ENCODE measurements around the gene CCDC185.
"Not testable (repeated sequence)": the region's sequence is repeated elsewhere in the genome, so short reads cannot be mapped to it uniquely, and the experiment has no call there.

Gene CCDC185

DNA sequence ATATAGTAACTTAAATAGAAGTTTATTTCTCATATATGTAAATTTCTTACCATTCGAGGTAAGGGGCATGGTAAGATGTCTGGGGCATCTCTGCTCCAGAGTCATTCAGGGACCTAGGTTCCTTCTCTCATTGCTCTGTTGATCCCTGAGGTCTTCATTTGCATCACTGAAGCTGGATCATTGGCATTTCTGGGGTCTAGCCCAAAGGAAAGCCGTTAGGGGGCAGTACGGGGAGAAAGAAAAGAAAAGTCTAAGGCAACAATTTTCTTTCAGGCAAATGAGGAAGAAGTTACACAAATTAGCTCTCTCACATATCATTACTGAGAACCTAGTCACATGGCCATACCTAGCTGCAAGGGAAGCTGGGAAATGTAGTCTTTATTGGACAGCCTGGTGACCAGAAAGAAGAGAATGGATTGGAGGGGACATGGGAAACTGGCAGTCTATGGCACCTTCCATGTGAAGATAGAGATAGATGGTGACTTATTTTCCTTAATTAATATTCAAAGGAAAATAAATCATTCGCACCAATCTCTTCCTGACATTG lies 19.1 kb upstream of the CCDC185 start:
- no peak for TF ChIP-seq CTCF (IDR thresholded peaks at IDR 0.05; ENCODE audit: low read depth, low read length, missing control alignments)
- no peaks in the 10 kb centered on the region for H3K27me3 ChIP-seq (replicated peaks)
- no peak overlapping the region for H3K4me3 ChIP-seq (ENCODE audit: low read depth, low read length)
- no peak overlapping the region for H3K27ac ChIP-seq
- DNase-seq = no peak
- in situ Hi-C loops (cut with HindIII; ENCODE audit: low pct_ligation_motif_present, low sequenced_read_pairs) = no loop called here
- no peaks in the 10 kb centered on the region for H3K36me3 ChIP-seq (replicated peaks)

DNA sequence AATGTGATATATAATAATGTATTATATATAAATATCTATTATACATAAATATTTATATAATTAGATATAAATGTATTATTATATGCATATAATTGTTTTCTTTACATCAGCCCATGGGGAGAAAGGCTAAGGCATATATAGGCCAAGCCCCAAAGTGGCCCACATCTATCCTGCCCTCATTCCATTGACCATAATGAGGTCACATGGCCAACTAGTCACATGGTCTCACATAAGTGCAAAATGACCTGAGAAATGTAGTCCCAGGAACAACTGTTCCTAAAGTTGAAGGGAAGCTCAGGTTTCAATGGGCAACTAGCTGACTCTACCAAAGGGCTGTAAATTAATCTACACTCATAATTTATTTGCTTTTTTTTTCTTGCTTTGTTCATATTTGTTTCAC lies 14.5 kb upstream of the CCDC185 start:
- Histone ChIP-seq H3K4me3 (ENCODE audit: low read depth, low read length) (no peak overlapping the region), H3K27me3 (replicated peaks) (no peaks in the 10 kb centered on the region), H3K27ac (no peak overlapping the region), H3K36me3 (replicated peaks) (no peaks in the 10 kb centered on the region)
- in situ Hi-C loops (cut with HindIII; ENCODE audit: low pct_ligation_motif_present, low sequenced_read_pairs) = no loop called here
- no peak for DNase-seq
- TF ChIP-seq CTCF (IDR thresholded peaks at IDR 0.05; ENCODE audit: low read depth, low read length, missing control alignments) = no peak

DNA sequence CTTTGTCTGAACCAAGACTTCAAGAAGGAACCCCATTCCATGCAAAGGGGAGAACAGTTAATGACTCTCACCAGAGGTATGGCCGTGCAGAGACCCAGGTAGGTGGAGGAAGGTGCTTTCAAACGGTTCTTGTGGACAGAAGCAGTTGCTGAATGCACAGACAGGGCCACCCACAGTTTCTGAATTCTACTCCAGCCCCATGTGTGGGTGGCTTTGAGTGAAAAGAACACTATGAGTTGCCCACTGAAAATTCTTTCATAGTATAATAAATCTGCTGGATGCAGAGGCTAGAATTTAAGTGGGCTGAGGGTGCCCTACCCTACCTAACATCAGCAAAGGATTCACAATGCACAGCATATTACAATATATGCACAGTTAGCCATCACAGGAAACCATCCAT lies 7.2 kb upstream of the CCDC185 start:
- no peak for DNase-seq
- H3K27ac ChIP-seq = no peak overlapping the region
- in situ Hi-C loops (cut with HindIII; ENCODE audit: low pct_ligation_motif_present, low sequenced_read_pairs) = no loop called here
- no peaks in the 10 kb centered on the region for H3K36me3 ChIP-seq (replicated peaks)
- H3K27me3 ChIP-seq (replicated peaks) = peaks cover 1% of the 10 kb centered on the region
- TF ChIP-seq CTCF (IDR thresholded peaks at IDR 0.05; ENCODE audit: low read depth, low read length, missing control alignments) = no peak
- H3K4me3 ChIP-seq (ENCODE audit: low read depth, low read length) = no peak overlapping the region

GRCh38 chr1:223390618-223391017 lies 2.6 kb upstream of the CCDC185 start:
- in situ Hi-C loops (cut with HindIII; ENCODE audit: low pct_ligation_motif_present, low sequenced_read_pairs) = no loop called here
- H3K27ac ChIP-seq = no peak overlapping the region
- H3K36me3 ChIP-seq (replicated peaks) = no peaks in the 10 kb centered on the region
- no peak overlapping the region for H3K4me3 ChIP-seq (ENCODE audit: low read depth, low read length)
- H3K27me3 ChIP-seq (replicated peaks) = peaks cover 21% of the 10 kb centered on the region
- DNase-seq = no peak
- no peak for TF ChIP-seq CTCF (IDR thresholded peaks at IDR 0.05; ENCODE audit: low read depth, low read length, missing control alignments)

DNA sequence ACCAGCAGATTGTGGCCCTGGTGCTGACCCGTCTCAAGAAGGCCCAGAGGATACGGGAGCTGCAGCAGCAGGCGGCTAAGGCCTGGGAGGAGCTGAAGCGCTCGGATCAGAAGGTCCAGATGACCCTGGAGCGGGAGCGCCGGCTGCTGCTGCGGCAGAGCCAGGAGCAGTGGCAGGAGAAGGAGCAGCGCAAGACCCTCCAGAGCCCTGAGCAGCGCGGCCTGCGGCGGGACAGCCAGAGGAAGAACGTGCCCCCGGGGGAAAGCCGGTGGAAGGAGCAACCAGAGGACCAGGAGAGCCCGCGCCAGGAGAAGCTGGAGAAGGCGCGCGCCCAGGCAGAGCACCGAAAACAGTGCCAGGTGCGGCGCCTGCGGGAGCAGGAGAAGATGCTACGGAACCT lies 1.0 kb downstream of the CCDC185 start:
- H3K36me3 ChIP-seq (replicated peaks) = no peaks in the 10 kb centered on the region
- no peak for TF ChIP-seq CTCF (IDR thresholded peaks at IDR 0.05; ENCODE audit: low read depth, low read length, missing control alignments)
- H3K27ac ChIP-seq = no peak overlapping the region
- H3K27me3 ChIP-seq (replicated peaks) = peaks cover 19% of the 10 kb centered on the region
- no peak overlapping the region for H3K4me3 ChIP-seq (ENCODE audit: low read depth, low read length)
- no peak for DNase-seq
- in situ Hi-C loops (cut with HindIII; ENCODE audit: low pct_ligation_motif_present, low sequenced_read_pairs) = no loop called here

DNA sequence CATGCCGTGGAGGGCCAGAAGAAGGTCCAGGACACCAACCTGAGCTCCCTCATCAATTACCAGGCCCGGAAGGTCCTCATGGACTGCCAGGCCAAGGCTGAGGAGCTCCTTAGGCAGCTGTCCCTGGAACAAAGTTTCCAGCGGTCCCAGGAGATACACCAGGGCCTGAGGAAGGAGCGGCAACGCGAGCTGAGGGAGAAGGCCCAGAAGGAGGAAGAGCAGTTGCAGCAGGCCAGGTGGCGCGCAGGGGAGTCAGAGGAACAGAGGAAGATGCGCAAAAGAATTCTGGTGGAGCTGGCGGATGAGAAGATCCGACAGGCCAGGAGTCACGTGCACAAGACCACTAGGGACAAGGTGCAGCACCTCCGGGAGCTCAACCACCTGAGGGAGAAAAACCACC lies 1.5 kb downstream of the CCDC185 start:
- H3K27me3 ChIP-seq (replicated peaks) = peaks cover 19% of the 10 kb centered on the region
- no peaks in the 10 kb centered on the region for H3K36me3 ChIP-seq (replicated peaks)
- H3K27ac ChIP-seq = no peak overlapping the region
- in situ Hi-C loops (cut with HindIII; ENCODE audit: low pct_ligation_motif_present, low sequenced_read_pairs) = no loop called here
- DNase-seq = no peak
- TF ChIP-seq CTCF (IDR thresholded peaks at IDR 0.05; ENCODE audit: low read depth, low read length, missing control alignments) = no peak
- H3K4me3 ChIP-seq (ENCODE audit: low read depth, low read length) = no peak overlapping the region

GRCh38 chr1:223399393-223399792 lies 6.2 kb downstream of the CCDC185 start:
- H3K27me3 ChIP-seq (replicated peaks); in situ Hi-C loops (cut with HindIII; ENCODE audit: low pct_ligation_motif_present, low sequenced_read_pairs); H3K27ac ChIP-seq; H3K36me3 ChIP-seq (replicated peaks); DNase-seq; H3K4me3 ChIP-seq (ENCODE audit: low read depth, low read length): not testable (repeated sequence)

Measured in brain microvascular endothelial cell (primary cell).